Fibroblast of lung (primary cell): ENCODE data around the gene SH3BGRL2.

Experiments
- CTCF ChIP-seq, 2 donors: IDR thresholded peaks in 1 of 2; conservative IDR thresholded peaks in 1 of 2; 1 replicate in 1 of 2; 2 replicates in 1 of 2; pipeline ENCODE4 v1.5.1; 2011 to 2012; ENCODE audit warnings: low read length in 2 of 2, control low read depth in 1 of 2, inconsistent platforms in 1 of 2, low read depth in 1 of 2, mild to moderate bottlenecking in 1 of 2
- EZH2 ChIP-seq: IDR thresholded peaks from 2 replicates; pipeline ENCODE4 v1.5.1; 2012; ENCODE audit warnings: low read length, control low read depth, mild to moderate bottlenecking; ENCODE audit errors: missing control alignments

- TF ChIP-seq EZH2 (no peak), CTCF (conservative IDR thresholded peaks at IDR 0.05 in 1 of 2, IDR thresholded peaks at IDR 0.05 in 1 of 2; ENCODE audit: low read depth in 1 of 2, low read length in 2 of 2) (no peak)
Measured at GRCh38 chr6:79600812-79601609, 30.1 kb upstream of the SH3BGRL2 start.
